ENCODE data around the gene CYP4F2. TPM values are rescaled to one million over a fixed set of nuclear protein-coding genes. Genes with fewer than 3 reads are reported as not detected.

The CYP4F2 gene
- total and polyA plus RNA-seq, 9 of the 15 experiments (the other 6 are each of a cell fraction or from before 2014, with no cell fraction given) = 0.10 to 0.56 (median 0.32) TPM; not detected in 2

GRCh38 chr19:15894359-15894758, 3.5 kb downstream of the CYP4F2 start:
- Histone ChIP-seq H3K9me3 (replicated peaks; ENCODE audit: control insufficient read depth, insufficient read depth, low read depth, low read length) (no peaks in the 10 kb centered on the region), H3K9ac (ENCODE audit: insufficient read depth in 1 of 2, low read depth in 2 of 2, low read length in 2 of 2) (no peak overlapping the region), H3K79me2 (ENCODE audit: control insufficient read depth, insufficient read depth, low read length) (no peaks in the 10 kb centered on the region), H3K9me1 (ENCODE audit: control insufficient read depth, insufficient read depth, low read length) (no peaks in the 10 kb centered on the region), H4K20me1 (replicated peaks; ENCODE audit: control insufficient read depth, insufficient read depth, low read length) (no peaks in the 10 kb centered on the region), H2AFZ (ENCODE audit: low read depth, low read length) (no peak overlapping the region), H3K27ac (ENCODE audit: extremely low read depth, low read depth, low read length) (no peak overlapping the region), H3K4me1 (replicated peaks in 1 of 2; ENCODE audit: control insufficient read depth in 2 of 2, insufficient read depth in 2 of 2, low read length in 2 of 2) (peaks cover 0 to 10% of the 10 kb centered on the region in 2 experiments; a peak in 2 of 5 replicates), H3K27me3 (ENCODE audit: control insufficient read depth in 2 of 2, insufficient read depth in 2 of 2, low read length in 2 of 2) (peaks cover 0 to 8% of the 10 kb centered on the region in 2 experiments; a peak in 2 of 5 replicates), H3K36me3 (ENCODE audit: control insufficient read depth, insufficient read depth, low read length) (no peaks in the 10 kb centered on the region), H3K4me2 (ENCODE audit: insufficient read depth, low read length) (no peak overlapping the region), H3K4me3 (no peak overlapping the region)
- 0% methylated on average over 2 of the region's 2 CpGs for WGBS (ENCODE audit: insufficient coverage, low coverage, missing lambda C conversion rate)
- ChIA-PET CTCF (ENCODE audit: low intra/inter-chr PET ratio) (no interaction called here), POLR2A (no interaction called here)
- DNase-seq (ENCODE audit: extremely low read depth in 1 of 4, low spot score in 3 of 4) (no peak), FAIRE-seq (no peak), ATAC-seq (no peak)
- BruUV-seq (replicated peaks) = no TSS peak
- no peak for TF ChIP-seq XRCC3 (IDR thresholded peaks at IDR 0.05)
- no peak for TF ChIP-seq CHAMP1 (IDR thresholded peaks at IDR 0.05)
- TF ChIP-seq RBM25 (IDR thresholded peaks at IDR 0.05; ENCODE audit: low read depth, low read length, severe bottlenecking) = peak; percentile 52
- TF ChIP-seq LARP7 (IDR thresholded peaks at IDR 0.05) = no peak
- intact Hi-C loops (cut with micrococcal nuclease) (no loop called here), in situ Hi-C loops (cut with MboI) (no loop called here)

All from K562 (cell line).